AG08395 (cell line): Measurements from ENCODE around the gene MYBPC2.

Experiments used
- DNase-seq: peaks from one replicate; pipeline ENCODE4 v3.0.0; 2012; ENCODE audit warnings: mixed read lengths, low spot score

Gene MYBPC2

GRCh38 chr19:50410109-50410508 is 22.6 kb upstream of the MYBPC2 start:
- no peak for DNase-seq

GRCh38 chr19:50412419-50412818 is 20.3 kb upstream of the MYBPC2 start:
- DNase-seq: no peak

- DNase-seq: no peak
These were observed 19.6 kb upstream of the MYBPC2 start for GRCh38 chr19:50413096-50413495.

- DNase-seq: no peak
These were observed 19.2 kb upstream of the MYBPC2 start for GRCh38 chr19:50413531-50413930.

GRCh38 chr19:50414864-50415660 is 17.6 kb upstream of the MYBPC2 start:
- peak; percentile 85 for DNase-seq

- DNase-seq: no peak
These were observed 17.0 kb upstream of the MYBPC2 start for GRCh38 chr19:50415661-50416033.

- DNase-seq: no peak
These were observed 16.4 kb upstream of the MYBPC2 start for GRCh38 chr19:50416034-50416977.

- DNase-seq: no peak
These were observed 15.3 kb upstream of the MYBPC2 start for GRCh38 chr19:50417111-50418081.

GRCh38 chr19:50418176-50419021 is 14.3 kb upstream of the MYBPC2 start, which contains the start of gene SPIB:
SPIB (plus strand) TSS chr19:50418938; CDS start chr19:50418963, 25 bp downstream.
- no peak for DNase-seq

- no peak for DNase-seq
These were observed 13.6 kb upstream of the MYBPC2 start for GRCh38 chr19:50419022-50419579.

- no peak for DNase-seq
These were observed 13.1 kb upstream of the MYBPC2 start for GRCh38 chr19:50419580-50420035.

- no peak for DNase-seq
These were observed 12.6 kb upstream of the MYBPC2 start for GRCh38 chr19:50420127-50420526.

- DNase-seq: no peak
These were observed 11.9 kb upstream of the MYBPC2 start for GRCh38 chr19:50420808-50421207.

GRCh38 chr19:50422397-50423278 is 10.1 kb upstream of the MYBPC2 start:
- DNase-seq: no peak

- no peak for DNase-seq
These were observed 9.2 kb upstream of the MYBPC2 start for GRCh38 chr19:50423279-50424113.

- no peak for DNase-seq
These were observed 7.1 kb upstream of the MYBPC2 start for GRCh38 chr19:50425581-50425980.

- no peak for DNase-seq
These were observed 5.3 kb upstream of the MYBPC2 start for GRCh38 chr19:50427318-50427925.

- peak; percentile 64 for DNase-seq
These were observed 4.7 kb upstream of the MYBPC2 start for GRCh38 chr19:50427997-50428425.
